Mesenteric fat pad (tissue), 1 donor: ENCODE results near the gene HACL1. TPM values are rescaled to one million over a fixed set of nuclear protein-coding genes. Genes with fewer than 3 reads are reported as not detected.

Experiments
- DNase-seq: peaks from one replicate; pipeline ENCODE4 v3.0.0-alpha.2; 2020; ENCODE audit warnings: low spot score
- total RNA-seq: library from RNA; stranded (reverse); fragmentation: NEBNext Ultra II Directional; extraction: Animal tissue kit (Norgen Biotek cat#: 25700); gene quantifications from one replicate; pipeline ENCODE4 v1.2.1, GENCODE V29; 2021
- donor health status: DM: yes; HTN: yes; CAD: no.

HACL1 gene
- total RNA-seq, 1 donor from 2014 or later, result 20.7 TPM

- DNase-seq, result no peak
These were observed 19.6 kb downstream of the HACL1 start for GRCh38 chr3:15581471-15582394.

GRCh38 chr3:15579051-15579450 is 22.3 kb downstream of the HACL1 start:
- DNase-seq, result no peak

- DNase-seq, result no peak
These were observed 23.0 kb downstream of the HACL1 start for GRCh38 chr3:15578289-15578867.

GRCh38 chr3:15576475-15576874 is 24.9 kb downstream of the HACL1 start:
- no peak for DNase-seq

- DNase-seq, result no peak
These were observed 25.9 kb downstream of the HACL1 start for GRCh38 chr3:15575446-15575845.

GRCh38 chr3:15572138-15572537 is 29.2 kb downstream of the HACL1 start:
- DNase-seq, result no peak

GRCh38 chr3:15563190-15563589 is 38.2 kb downstream of the HACL1 start:
- DNase-seq, result no peak

GRCh38 chr3:15562560-15562959 is 38.8 kb downstream of the HACL1 start:
- DNase-seq, result no peak

GRCh38 chr3:15558581-15558980 is 42.8 kb downstream of the HACL1 start:
- DNase-seq, result no peak

GRCh38 chr3:15557511-15557946 is 43.8 kb downstream of the HACL1 start:
- DNase-seq, result no peak

GRCh38 chr3:15556512-15556911 is 44.9 kb downstream of the HACL1 start:
- no peak for DNase-seq

- no peak for DNase-seq
These were observed 47.6 kb downstream of the HACL1 start for GRCh38 chr3:15553749-15554148.

- no peak for DNase-seq
These were observed 49.5 kb downstream of the HACL1 start for GRCh38 chr3:15551902-15552301.

GRCh38 chr3:15549846-15550245 is 51.5 kb downstream of the HACL1 start:
- DNase-seq, result no peak

GRCh38 chr3:15542614-15543013 is 58.8 kb downstream of the HACL1 start:
- DNase-seq, result peak; percentile 18

- DNase-seq, result peak; percentile 16
These were observed 60.0 kb downstream of the HACL1 start for GRCh38 chr3:15541371-15541770.

- peak; percentile 53 for DNase-seq
These were observed 62.3 kb downstream of the HACL1 start for GRCh38 chr3:15539066-15539465.

- DNase-seq, result peak; percentile 35
These were observed 63.0 kb downstream of the HACL1 start for GRCh38 chr3:15538345-15538744.

- DNase-seq, result no peak
These were observed 64.5 kb downstream of the HACL1 start for GRCh38 chr3:15536856-15537255.

GRCh38 chr3:15535732-15536131 is 65.6 kb downstream of the HACL1 start:
- no peak for DNase-seq

GRCh38 chr3:15532614-15533013 is 68.8 kb downstream of the HACL1 start:
- DNase-seq, result peak; percentile 11

- peak; percentile 59 for DNase-seq
These were observed 70.0 kb downstream of the HACL1 start for GRCh38 chr3:15531346-15531745.
